Globus pallidus (tissue), 1 donor: ENCODE data around the gene ITPKB.
"Not testable (repeated sequence)": the region's sequence is repeated elsewhere in the genome, so short reads cannot be mapped to it uniquely, and the experiment has no call there.

Source experiments
- DNase-seq: peaks from one replicate; pipeline ENCODE4 v3.0.0-alpha.2; 2015; ENCODE audit warnings: low spot score

Gene ITPKB

DNA sequence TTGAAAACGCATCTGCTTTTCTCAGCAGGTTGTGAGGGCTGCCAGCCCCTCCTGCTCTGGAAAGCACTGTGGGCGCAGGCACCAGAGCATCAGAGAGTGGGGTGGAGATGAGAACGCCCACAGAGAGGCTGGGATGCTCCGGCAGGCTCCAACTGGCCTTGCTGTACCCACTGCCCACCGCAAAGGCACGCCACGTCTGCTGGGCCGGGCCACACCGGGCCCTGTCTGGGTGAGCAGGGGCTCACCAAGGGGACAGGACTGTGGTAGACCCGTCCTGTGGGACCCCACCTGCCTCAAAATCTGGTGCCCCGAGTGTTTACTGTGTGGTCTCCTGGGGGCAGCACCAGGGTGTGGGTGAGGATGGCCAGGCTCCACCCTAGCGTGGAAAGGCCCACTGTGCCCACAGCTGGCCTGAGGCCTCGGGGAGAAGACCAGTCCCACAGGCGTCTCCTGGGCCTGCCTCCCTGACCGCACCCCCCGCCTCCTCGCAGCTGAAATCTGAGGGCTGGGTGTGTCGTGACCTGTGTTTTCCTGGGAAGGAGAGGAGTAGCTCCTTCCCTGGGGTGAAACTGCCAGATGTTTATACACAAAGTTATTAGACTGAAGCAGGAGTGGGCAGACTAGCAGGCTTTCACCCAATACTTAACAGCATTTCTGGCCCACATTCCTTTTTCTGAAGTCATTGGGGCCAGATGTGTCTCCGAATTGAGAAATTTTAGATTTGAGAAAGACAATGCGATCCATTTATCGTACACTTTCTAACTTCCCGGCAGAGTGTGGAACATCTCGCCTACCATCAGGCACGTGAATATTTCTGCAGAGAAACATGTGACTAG, 136.7 kb downstream of the ITPKB start:
- DNase-seq, result no peak

DNA sequence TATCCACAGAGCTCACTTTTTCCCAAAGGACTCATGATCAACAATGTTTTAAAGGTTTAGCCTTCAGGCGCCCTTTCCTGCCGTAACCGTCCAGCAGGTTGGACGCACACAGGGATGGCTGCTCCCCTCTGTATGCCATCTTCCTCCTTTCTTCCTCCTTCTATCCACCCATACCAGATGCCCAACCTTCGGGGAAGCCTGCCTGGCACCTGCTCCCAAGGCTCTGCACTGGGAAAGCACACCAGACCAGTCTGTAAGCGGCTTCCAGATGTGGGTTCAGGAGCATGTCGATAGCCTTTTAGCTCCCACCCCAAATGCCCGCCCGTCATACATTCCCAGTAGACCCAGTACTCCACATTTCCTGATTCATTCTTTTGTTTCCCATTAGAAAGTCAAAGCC, 137.6 kb downstream of the ITPKB start:
- no peak for DNase-seq

DNA sequence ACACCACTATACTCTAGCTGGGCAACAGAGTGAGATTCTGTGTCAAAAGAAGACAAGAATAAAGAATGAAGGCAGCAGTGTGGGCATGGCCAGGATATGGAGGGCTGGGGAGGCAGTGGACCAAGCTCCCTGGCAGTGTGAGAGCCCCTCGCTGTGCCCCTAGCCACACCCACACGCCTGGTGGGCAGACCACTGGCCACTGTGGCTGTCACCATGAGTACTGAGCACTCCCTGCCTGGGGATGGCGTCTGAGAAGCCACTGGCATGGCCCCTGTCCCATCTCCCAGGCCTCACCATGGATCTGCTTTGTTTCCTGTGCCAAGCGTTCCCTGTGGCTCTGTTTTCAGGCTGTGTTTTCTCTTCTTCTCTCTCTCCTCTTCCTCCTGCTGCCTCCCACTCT, 138.8 kb downstream of the ITPKB start:
- no peak for DNase-seq

DNA sequence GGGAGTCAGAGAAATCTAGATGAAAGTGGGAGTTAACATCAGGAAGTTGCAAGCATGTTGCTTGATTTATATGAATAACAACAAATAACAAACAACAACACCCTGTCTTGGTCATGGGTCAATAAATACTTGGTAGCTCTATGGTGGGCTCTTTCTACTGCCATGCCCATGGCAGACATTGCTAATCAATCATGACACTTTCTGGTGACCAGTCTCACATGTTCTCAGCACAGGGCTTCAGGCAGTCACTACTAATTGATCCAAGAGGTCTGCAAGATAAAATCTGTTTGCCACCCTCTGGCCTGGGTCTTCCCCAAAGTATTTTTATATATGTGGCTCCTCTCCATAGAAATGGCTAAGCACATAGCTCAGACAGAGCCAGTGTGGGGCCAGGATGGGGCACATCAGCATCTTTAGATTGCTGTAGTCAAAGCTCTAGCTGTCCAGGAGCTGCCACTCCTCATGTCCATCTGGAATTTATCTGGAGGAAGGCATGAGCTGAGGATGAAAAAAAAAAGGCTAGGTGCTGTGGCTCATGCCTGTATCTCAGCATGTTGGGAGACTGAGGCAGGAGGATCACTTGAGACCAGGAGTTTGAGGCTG, 139.3 kb downstream of the ITPKB start:
- DNase-seq, result no peak

DNA sequence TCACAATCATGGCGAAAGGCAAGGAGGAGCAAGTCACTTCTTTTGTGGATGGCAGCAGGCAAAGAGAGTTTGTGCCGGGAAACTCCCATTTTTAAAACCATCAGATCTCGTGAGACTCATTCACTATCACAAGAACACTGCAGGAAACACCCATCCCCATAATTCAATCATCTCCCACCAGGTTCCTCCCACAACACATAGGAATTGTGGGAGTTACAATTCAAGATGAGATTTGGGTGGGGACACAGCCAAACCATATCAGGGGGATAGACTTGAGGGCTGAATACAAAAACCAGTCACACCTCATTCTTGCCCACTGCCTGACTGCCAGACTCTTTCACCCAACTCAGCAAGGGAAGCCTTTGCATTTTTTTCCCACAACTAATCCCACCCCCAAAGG, 140.1 kb downstream of the ITPKB start:
- DNase-seq, result not testable (repeated sequence)

DNA sequence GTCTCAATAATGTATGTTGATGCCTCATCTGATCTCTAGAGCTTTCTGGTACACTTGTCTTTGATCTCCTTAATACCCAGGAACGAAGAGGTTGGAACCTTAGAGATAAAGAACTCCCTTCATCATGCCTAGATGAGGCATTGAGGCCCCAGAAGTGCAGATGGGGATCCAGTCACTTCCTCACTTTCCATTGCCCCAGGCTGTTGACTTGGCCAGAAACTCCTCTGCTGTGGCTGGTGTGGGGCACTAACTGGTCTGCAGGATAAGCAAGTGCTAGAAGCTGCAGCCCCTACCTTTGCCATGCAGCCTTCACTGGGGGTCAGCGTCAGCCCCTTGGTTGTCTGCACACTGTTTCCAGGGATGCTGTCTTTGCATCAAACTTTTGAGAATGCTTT, 140.6 kb downstream of the ITPKB start:
- no peak for DNase-seq

DNA sequence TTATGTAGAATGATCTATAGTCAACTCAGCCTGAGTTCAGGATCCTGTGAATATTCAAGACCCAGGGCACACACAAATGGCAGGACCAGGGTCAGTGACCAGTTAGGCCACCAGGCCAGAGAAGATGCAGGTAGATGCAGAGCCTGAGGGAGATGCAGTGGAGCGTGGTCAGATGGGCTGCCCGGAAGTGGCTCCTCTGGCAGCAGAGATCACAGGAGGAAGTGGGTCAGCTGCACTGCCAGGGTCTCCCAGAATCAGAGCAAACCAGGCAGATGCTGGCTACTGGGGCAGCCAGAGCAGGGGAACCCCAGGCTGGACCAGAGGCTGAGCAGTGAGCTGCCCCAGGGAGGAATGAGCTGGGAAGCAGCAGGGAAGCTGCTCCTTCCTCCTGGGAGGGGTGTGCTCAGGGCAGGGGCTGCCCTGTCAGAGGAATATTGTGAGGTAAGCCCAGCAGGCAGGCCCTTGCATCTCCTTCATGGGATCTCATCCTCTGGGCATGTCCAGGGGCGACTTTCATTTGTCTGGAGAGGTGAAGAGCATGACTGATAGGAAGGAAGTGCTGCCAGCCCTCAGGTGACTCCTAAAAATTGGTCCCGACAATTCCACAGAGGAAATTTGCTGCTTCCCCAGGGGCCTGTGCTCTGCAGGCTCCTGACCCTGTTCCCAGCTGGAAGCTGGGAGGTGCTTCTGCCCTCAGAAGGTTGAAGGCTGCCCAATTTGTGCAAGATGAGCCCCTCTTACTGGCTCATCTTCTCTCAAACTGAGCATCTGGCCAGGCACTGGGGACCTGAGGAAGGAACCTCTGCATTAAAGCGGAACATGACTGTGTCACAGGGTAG, 141.2 kb downstream of the ITPKB start:
- no peak for DNase-seq

DNA sequence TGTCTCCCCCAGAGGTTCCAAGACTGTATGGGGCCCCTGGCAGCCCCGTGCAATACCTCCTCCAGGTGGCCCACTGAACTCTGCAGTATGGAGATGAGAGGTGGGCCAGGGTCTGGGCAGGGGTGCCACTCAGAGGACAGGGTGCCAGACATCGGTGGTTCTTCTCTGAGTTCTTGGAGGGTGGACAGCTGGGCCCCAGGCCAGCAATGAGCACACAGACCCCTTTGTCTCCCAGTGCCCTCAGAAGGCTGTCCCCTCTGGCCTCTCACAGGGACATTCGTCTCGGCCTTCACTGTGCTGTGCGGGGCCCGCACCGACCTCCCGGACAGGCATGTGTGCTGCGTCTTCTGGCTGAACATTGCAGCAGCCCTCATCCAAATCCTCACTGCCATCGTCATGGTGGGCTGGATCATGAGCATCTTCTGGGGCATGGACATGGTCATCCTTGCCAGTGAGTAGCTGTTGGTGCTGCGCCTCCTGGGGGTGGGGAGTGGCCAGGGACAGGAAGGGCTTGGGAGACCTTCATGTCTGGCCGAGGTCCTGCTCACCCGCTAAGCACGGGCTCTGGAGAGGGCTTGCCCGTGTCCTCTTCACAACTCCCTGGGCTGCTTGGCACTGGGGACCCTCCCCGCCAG, 142.4 kb downstream of the ITPKB start:
- no peak for DNase-seq

DNA sequence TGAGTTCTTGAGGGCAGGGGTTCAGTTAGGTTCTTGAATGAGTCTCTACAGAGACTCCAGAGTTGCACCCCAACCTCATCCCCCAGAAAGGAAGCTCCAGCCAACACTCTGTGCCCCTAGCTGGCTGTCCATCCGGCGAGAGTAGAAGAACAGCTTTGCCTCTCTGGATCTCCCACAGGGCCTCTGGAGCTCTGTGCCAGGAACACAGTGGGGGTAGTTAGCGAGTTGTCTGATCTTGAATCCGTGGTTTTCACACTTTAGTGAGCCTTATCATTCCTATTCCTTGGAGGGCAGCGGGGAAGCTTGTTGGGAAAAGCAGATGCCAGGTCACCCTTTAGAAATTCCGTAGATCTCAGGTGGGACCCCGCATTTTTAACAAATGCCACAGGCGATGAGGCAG, 145.5 kb downstream of the ITPKB start:
- DNase-seq, result no peak

DNA sequence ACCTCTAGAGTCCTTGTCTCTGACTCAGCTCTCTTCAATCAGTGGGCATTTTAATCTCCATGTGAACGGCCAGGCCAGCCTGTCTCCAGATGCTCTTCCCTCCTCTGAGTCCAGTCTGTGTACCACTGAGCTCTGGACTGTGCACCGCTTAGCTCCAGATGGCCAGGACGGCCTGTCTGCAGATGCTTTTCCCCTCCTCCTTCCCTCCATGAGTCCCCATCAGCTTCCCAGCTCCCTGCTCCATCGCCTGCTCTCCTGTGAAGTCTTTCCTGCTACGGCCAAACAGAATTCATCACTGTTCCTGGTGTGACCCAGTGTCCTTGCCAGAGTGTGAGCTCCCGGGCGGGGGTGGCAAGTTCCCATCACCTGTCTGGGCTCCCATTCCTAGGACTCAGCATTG, 148.5 kb downstream of the ITPKB start:
- DNase-seq, result no peak

DNA sequence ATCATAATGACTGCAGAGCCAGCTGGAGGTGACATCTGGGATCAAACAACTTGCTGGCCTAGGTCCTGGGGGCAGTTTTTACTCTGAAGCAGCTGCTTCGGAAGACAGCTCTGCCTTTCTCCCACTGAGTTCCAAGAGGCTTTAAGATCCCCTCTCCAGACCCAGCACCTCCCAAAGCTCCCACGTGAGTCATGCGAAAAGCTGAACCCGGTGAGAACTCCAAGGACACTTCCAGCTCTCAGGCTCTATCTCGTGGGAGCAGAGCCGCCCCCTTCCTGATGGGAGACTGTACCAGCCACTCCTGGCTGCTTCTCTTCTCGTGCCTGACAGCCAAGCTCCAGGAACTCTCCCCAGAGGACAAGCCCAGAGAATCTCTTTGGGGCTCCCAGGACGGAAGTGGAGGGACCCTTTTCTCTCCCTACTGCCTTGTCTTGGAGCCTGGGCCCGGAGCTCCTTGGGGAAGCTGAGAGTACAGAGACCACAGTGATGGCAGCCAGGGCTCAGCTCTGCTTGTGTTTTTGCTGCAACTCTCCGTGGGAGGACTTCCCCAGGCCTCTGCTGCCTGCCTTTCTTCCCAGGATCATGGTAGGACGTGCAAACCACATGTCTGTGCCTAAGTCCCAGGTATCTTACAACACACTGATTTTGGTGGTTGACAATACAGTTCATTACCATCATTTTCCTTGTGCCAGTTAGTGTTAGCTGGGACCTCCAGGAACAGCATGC, 149.9 kb downstream of the ITPKB start:
- DNase-seq, result no peak

DNA sequence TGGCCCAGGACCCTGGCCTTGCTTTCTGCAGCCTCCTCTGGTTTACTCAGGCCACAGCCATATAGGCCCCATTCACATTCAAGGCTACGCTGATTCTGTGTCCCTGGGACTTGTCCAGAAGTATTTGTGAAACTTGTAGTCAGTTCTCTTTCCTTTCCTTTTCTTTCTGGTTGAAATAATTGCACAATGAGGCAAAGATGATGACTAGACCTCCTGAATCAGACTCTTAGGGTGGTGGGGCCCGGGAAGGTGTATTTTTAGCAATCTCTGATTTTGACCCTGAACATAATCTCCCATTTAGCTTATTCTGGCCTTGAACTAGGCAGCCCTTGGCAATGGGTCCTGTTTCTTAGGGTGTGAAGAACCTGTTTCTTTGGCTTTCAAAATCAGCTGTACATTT, 150.6 kb downstream of the ITPKB start:
- no peak for DNase-seq

DNA sequence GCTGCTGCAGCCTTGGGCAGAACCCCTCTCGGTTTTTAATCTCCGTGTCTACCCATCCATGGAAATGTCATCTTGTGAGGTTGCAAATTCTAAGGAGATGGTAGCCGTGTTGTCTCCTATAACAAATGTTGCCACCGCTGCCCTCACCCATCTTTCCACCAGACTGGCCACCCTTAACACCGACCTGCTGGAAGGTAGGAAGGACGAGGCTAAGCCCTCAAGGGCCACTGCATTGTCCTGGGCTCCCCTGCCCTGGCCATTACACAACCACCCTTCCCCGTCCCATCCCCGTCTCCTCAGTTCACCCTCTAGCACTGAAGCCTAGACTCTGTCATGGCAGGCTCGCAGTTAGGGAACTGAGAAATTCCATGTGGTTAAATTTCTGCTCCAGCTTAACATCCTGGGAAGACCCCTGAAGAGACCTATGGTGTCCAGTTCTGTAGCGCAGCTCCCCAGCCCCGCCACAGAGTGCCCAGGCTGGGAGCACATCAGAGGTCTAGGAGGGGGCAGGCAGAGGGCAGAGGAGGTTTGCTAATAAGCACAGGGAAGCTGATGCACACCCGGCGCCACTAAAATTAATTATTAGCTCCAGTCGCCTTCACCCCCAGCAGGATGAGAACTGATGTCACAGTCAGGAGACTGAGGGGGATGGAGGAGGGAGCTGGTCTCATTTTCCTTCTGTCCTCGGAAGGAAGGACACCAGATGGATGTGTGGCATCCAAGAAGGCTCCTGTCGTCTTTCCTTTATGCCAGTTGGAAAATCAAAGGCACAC, 152.2 kb downstream of the ITPKB start:
- no peak for DNase-seq

DNA sequence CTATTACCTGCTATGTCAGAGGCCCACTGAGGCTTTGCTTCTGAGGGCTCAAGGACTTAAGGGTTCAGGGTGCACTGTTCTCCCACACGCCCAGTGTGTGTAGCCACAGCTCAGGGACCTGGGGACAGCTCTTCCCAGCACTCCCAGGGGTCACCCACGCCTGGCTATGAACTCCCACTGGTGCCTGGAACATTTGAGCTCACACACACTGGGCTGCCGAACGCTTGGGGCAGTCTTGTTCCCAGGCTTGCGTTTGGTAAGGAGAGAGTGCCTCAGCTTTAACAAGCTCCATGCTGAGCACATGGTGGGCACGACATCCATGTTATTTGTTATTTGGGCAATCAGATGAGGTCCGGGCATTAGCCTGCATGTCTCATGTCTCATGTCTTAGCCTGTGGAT, 153.0 kb downstream of the ITPKB start:
- DNase-seq, result no peak

DNA sequence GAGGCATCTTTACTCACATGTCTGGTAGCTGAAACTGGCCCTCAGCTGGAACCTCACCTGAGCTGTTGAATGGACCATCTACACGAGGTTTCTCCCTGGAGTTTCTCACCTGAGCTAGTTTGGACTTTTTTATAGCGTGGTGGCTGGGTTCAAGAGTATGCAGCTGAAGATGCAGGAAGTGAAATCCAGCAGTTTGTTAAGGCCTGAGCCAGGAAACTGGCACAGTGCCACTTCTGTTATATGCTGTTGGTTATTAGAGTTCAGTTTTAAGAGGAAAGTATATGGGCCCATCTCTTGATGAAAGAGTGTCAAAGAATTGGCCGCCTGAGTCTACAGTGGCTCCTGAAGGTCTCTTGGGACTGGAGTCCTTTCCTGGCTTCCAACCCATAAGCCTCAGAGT, 154.9 kb downstream of the ITPKB start:
- no peak for DNase-seq

DNA sequence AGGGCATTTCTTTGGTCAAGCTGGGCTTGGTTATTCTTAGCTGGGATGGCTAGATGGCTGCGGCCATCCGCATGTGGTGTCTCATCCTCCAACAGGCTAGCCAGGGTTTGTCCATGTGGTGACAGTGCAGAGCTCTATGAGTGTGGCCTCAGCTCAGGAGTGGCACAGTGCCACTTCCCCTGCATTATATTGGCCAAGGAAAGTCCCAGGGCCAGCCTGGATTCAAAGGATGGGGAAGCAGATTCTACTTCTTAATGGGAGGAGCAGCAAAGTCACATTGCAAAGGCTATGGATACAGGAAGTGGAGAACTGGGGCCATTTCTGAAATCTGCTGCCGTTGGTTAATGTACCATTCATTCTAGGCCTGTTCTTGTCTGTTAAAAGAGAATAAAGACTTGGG, 156.1 kb downstream of the ITPKB start:
- no peak for DNase-seq
